ENCODE measurements around the gene PTPRM.
A peak's percentile ranks its signal among the peaks of the same experiment; 100 is the strongest.

Gene PTPRM

GRCh38 chr18:7566567-7567473 is at the start of gene PTPRM:
Gene PTPRM, plus strand, starts transcription at chr18:7567316. Its CDS starts 503 bp downstream, at chr18:7567819.
- peak; percentile 72 for DNase-seq

DNA sequence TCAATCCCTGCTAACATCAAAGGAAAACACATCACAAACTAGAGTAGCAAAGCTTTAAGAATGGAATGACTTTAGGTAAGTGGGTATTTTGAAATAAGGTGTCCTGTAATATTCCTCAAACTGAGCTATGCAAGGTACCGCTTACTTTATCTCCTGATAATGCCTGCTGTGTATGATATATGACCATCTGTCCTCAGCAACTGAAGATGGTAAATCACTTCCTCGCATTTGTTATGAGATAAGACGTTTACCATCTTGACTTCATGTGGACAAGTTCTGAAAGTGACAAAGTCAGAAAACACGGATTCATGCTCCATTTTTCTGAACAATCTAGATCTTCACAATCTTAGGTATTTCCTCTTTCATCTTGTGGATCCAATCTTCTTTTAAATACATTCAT is 49.3 kb upstream of the PTPRM start:
- DNase-seq: no peak

DNA sequence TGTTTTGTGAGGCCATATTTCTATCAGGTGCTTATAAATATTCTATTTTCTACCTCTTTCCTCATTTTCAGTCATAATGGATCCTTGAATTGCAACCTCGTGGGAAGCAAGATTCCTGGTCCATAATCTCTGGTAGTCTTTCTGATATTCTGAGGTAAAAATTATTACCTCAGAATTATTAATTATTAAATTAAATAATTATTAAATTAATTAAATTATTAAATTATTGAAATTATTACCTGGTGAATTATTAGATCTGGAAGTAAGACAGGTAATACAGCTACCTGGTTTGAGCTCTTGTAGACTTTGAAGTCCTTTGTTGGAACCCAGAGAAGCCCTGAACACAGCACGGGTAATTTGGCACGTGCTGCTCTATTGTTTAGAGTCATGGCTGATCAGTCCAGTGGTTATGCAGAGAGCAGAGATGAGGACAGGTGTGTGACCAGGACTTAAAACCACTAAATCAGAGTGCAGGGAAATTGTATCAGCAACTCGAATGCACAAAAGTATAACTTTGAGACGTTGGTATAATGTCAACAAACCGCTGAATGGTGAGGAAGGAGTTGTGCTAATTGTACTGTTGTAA is 46.8 kb upstream of the PTPRM start:
- no peak for DNase-seq

DNA sequence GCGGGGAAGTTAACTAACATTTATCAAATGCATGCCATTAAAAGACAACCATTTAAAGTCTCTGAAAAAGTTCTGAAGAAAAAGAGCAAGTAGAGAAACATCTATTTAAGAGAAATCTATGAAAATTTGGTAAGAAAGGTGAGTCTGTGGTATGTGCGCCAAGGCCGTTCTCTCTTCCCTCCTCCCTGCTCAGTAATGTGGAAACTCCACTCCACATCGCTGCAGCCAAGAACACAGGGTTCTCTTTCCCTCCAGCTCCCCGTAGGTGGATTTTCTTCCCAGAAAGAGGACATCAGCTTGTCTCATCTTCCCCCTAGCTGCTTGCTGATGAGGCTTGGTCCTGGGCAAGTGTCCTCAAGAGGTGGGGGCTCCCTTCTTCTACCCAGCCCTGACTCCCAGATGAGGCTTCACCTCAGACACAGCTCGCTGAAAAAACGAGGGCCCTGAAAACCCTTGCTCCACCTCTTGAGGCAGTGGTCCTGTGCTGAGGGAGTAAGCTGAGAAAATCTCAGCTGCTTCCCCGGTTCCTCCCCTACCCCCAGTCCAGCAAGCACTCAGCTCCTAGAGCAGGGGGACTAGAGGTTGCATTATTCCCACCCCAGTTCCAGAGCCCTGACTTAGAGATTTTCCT is 45.8 kb upstream of the PTPRM start:
- DNase-seq: no peak

GRCh38 chr18:7523772-7524171 is 43.3 kb upstream of the PTPRM start:
- DNase-seq: no peak

GRCh38 chr18:7524786-7525185 is 42.3 kb upstream of the PTPRM start:
- DNase-seq: no peak

DNA sequence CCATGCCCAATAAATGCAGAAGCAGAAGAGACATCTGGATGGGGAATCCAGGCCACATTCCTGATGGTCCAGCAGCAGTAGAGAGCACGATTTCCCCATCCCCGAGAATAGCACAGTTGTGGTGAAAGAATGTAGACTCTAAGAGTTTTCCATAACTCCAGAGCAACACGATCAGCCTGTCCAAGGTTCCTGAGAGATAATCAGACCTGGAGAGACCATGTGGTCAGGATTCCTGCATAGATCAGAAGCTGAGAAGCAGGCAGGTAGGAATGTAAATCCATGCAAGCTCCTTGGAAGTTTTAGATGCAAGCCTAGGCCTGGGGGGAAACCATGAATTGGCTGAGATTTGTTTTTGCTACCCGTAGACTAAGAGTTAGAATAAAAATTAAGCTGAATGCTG is 34.2 kb upstream of the PTPRM start:
- no peak for DNase-seq

GRCh38 chr18:7535436-7536205 is 31.5 kb upstream of the PTPRM start:
- no peak for DNase-seq

DNA sequence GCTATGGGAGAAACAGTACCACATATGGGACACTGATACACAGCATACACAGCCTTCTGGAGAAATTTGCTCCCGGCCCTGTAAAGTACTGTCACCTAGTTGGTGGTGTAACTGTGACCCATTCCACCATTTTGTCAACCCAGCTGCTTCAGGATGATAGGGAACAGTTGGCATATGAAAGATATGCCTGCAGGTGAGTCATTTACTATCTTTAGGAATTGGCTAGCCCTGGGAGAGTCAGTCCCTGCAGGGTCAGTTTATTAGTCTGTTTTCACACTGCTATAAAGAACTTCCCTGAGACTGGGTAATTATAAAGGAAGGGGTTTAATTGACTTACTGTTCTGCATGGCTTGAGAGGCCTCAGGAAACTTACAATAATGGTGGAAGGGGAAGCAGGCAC is 30.0 kb upstream of the PTPRM start:
- DNase-seq: no peak

- DNase-seq: no peak
Measured at GRCh38 chr18:7541835-7542234, 25.3 kb upstream of the PTPRM start.

DNA sequence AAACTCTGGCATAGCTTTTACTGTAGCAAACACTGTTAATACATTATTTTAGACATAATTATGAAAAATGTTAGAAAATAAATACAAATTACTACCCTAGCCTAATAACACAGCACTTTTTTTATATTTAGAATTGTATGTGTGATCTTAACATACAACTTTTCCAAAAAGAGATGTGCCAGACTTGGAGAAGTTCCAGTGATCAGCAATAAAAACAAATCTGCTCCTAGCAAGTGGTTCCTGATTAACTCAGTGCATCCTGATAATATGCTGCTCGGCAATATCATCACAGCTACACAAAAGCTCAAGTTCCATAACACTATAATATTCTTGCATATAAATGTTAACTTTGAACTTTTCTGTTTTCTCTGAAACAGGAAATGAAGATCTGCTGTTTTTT is 22.4 kb upstream of the PTPRM start:
- DNase-seq: no peak

- no peak for DNase-seq
Measured at GRCh38 chr18:7545734-7546133, 21.4 kb upstream of the PTPRM start.

DNA sequence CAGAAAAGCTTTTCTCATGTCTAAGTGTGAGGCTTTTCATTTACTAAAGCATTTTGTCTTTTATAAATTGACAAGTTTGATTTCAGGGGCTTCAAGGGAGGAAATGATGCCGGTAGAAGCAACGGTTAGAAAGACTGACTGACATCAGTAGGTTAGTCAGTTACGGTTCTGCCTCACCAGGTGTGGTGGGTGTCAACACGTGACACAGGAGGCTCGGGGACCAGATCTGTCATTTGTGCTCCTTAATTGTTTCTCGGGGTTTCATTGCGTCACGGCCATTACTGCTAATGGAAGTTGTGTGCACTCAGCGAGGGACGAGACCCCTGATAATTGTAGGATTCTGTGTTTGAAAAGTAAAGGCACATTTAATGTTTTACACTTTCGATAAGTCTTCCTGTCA is 18.9 kb upstream of the PTPRM start:
- no peak for DNase-seq

DNA sequence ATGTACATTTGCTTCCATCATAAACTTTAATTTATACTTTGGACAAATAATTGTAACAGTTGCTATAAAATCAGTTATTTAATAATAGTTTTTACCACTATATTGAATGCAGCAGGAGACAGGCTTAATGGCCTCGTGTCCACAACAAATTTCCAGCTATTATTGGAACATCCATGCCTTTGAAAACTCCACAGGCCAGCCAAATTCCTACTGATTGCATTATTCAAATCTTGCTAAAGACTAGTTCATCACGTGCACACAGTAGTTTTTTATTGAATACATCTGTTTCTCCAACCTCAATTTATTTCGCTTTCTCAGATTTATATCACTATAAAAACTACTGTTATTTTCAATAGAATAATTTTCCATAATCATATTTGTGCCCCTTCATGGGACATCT is 18.4 kb upstream of the PTPRM start:
- DNase-seq: no peak

- no peak for DNase-seq
Measured at GRCh38 chr18:7557973-7558372, 9.1 kb upstream of the PTPRM start.

GRCh38 chr18:7558769-7559168 is 8.3 kb upstream of the PTPRM start:
- DNase-seq: no peak

DNA sequence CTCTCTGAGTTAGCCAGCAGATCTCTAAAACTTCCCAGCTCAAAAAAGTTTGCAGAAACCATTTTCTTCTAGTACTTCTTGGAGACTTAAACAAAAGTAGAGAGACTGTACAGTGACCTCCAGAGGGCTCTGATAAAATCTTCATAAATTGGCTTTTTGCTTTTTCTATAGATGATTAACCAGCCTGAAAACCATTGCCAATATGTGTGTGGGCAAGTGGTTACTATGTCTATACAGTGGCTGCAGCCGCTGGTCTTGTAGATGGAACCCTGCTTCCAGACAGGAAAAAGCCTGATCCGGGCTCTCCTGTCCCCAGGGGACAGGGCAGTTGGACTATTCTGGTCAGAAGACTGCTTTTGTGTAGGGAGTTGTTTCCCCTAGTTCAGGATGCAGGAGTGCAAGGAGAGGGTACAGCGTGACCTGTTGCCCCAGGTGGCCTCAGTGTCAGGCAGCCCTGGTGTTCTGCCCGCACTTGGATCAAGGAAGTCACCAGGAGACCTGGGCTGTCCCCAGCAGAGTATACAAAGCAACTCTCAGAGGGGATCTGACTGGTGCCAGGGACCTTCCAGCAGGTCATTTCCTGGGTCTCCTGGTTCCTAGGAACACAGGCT is 7.3 kb upstream of the PTPRM start:
- no peak for DNase-seq

DNA sequence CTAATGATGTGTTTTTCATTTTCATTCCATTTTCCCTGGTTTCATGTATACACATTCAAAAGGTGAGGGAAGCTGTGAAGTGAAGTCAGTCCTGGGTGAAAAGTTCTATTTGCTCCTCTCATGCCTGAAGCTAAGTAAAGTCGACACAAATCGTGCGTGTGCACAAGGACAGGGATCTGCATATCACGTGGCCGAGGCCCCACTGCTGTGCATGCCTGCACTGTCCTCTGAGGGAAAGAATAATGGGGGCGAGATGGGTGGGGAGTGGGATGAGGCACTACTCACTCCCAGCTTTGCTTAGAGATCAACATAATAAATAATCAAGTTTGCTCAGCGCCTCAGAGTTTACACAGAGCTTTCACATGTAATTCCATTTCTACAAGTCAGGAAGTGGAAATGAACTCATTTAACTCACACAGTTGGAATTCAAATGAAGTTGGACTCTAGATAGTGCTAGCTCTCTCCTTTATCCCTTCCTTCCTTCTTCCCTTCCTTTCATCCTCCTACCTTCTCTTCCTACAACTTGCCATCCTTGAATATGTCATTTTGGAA is 5.1 kb upstream of the PTPRM start:
- DNase-seq: no peak

GRCh38 chr18:7562491-7562890 is 4.6 kb upstream of the PTPRM start:
- DNase-seq: no peak

DNA sequence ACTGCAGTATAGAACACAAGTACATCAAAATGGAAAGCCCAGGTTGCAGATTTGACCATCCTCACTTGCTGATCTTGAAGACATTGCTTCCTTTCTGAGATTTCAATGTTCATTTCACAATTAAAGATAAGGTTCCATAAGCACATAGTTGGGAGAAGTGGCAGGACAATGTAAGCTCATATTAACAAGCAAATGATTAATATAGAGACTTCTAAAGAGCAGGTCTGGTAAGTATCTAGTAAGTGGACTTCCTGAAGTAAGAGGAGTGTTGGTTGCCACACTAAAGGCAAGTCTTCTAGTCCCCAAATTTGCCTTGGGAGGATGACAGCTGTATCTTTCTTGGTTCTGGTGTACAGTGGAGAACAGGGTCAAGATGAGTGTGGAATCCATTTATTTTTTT is 1.4 kb upstream of the PTPRM start:
- no peak for DNase-seq

- no peak for DNase-seq
Measured at GRCh38 chr18:7566244-7566566, 911 bp upstream of the PTPRM start.
